KBM-7 (cell line): Measurements from ENCODE around the gene ABR.
"Not testable (repeated sequence)": the region's sequence is repeated elsewhere in the genome, so short reads cannot be mapped to it uniquely, and the experiment has no call there.

Experiments used
- DNase-seq: peaks from one replicate; pipeline ENCODE4 v3.0.0-alpha.2; 2015
- in situ Hi-C: fragments of 300-500 bp; cut with MboI; formaldehyde crosslinking; loops from 2 replicates; pipeline ENCODE4 v1.14.3; 2020; ENCODE audit warnings: low sequenced_read_pairs, low pct_unique_long_range_greater_than_20kb, mixed read lengths

The ABR gene

DNA sequence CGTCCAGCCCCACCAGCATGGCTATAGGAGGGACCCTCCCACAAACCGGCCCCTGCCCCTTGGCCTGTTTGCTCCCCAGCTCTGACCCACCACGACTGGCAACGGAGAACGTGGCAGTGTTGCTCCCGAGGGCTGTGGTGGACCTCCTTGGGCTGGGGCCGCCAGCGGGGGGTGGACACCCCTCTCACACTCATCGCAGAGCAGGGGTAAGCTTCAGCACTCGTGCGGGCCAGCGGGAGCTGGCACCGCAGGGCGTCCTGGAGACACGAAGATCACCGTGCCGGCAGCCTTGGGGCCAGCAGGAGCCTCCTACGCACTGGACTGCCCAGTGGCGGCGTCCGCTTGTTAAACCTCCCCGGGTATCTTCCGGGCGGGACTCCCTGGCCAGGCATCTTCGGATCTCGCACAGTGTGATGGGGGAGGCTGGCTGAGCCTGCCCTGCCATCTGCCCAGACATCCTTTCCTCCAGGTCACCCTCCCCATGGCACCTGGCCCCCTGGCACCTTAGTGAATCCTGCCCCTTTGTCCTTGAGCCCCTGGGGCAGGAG is 53.5 kb downstream of the ABR start:
- in situ Hi-C loops, result no loop called here

DNA sequence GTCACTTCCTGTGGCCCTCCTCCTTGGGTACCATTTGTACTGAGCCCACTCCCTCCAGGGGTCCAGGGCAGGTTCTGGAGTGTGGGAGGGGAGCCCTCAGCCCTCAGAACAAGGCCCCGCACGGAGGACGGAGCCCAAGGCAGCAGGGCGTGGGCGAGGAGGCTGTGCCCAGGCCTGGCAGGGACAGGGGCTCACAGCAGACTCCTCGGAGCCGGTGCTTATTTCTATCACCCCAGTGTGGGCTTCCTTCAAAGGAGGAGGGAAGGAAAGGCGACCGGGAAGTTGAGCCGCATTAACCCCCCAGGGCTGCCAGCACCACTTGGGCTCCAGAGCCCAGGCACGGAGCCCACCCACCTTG is 54.0 kb downstream of the ABR start:
- no peak for DNase-seq
- in situ Hi-C loops, result no loop called here

More for the DNA sequence above, 53.5 kb downstream of the ABR start:
- DNase-seq, result no peak

DNA sequence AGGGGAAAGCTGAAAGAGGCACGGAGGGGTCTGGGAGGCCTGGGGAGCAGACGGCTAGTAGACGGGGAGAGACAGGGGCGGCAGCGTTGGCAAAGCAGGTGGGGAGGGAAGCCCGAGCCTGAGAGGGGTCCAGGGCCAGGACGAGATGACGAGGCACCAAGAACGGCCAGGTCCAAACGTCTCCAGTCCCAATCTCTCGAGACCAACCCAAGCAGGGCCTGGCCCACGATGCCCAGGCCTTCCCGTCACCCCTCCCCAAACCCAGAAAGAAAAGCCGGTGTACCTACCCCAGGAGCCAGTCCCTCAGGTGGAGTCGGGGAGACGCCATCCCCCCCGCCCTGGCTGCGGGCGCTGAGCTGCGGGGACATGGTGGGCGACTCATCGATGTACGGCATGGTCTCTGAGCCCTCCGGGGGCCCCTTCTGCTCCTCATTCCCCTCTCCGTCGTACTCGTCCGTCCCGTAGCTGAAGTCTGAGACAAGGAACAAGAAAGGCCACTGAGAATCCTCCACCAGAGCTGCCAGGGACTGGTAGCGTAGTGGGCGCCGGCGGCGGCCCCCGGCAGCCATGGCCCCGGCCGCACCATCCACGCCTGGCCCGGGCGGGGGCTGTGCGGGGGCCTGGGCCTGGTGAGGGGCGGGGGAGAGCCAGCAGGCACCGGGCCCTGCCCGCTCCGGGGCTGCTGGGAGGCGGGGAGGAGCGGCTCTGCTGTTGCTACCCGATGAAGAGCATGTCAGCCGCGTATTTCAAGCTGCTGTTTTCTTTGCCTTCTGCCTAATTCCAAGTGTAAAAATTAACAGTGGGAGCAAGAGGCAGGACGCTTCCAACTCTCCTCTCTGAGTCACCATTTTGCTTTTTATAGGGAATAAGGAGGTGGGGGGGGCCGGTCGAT is 54.6 kb downstream of the ABR start:
- in situ Hi-C loops, result no loop called here
- DNase-seq, result no peak

DNA sequence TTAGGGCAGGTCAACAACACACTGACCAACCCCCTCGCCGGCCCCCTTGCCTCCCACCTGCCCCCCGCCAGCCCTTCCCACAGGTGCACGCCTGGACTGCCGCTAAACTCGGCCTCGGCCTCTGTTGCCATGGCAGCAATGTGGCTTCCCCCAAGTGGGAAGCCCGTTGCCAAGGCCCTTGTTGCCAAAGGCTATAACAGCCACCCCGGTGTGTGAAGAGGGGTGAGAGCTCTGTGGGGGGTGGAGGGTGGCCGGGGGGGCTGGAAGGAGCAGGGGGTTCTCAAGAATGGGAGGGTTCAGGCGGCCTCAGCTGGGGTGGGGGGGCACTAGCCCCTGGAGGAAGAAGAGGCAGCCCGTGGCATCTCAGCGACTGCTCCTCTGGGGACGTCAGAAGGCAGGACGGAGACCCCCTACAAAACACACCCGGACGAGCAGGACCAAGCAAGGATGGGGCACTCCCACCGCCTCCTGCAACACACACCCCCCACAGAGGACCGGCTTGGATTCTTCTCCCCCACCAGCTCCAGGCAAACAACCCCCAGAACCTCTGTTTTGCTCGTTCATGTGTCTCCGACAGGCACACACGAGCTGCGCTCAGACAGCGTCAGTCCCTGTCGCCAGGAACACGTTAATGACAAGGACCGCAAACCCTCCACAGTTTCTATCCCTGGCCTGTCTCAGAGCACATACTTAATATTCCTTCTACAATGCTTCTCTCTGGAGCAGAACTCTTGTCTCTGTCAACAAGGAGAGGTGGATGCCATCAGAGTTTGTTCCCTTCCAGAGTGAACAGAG is 55.7 kb downstream of the ABR start:
- in situ Hi-C loops, result no loop called here
- DNase-seq, result no peak

DNA sequence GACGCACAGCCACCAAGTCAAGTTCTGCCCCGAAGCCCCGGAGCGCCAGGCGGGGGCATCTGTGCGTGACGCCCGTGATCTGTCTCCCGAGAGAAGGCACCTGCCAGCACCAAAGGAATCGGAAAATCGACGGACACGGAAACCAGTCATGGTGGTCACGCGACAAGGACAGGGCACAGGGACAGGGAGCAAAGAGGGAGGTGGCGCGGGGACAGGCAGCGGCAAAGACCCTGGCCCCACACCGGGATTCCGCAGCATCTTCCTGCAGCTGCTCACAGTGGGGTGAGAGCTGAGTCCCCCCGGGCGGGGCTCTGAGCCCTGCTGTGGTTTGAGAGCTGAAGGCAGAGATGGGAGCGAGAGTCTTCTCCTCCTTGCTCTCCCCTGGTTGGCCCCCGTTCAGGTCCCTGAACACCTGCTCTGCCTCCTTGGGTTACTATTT is 56.4 kb downstream of the ABR start:
- DNase-seq, result no peak
- in situ Hi-C loops, result no loop called here

DNA sequence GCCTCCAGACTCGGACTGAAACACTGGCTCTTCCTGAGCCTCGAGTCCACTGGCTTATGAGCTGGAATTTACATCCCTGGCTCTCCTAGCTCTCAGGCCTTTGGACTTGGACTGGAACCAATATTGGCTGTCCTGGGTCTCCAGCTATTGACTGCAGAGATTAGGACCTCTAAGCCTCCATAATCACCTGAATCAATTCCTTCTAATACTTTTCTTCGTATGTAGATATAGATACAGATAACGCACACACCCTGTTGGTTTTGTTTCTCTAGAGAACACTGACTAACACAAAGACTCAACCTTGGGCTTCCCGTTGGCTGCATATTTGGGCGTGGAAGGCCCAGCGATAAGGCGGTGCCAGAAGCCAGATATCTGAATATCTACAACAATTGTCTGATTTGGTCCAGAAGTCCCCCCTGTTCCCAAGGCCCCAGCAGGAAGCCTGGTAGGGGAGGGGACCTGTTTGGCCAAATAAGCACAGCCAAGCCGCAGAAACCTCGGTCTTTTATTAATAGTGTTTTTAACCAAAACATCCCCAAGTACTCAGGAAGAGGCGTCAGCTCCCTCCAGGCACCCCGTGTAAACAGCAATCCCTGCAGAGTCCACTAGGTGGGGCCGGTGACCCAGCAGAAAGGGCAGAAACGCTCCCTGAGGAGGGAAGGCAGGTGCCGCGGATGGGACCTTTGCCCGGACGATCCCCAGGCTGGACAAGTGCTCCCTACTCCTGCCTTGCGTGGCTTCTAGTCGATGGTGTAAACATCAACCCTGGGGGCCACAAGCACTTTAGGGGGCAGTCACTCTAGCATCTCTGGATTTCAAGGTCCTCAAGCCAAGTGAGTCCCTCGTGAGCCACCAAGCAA is 57.0 kb downstream of the ABR start:
- in situ Hi-C loops, result no loop called here
- DNase-seq, result peak; percentile 81

DNA sequence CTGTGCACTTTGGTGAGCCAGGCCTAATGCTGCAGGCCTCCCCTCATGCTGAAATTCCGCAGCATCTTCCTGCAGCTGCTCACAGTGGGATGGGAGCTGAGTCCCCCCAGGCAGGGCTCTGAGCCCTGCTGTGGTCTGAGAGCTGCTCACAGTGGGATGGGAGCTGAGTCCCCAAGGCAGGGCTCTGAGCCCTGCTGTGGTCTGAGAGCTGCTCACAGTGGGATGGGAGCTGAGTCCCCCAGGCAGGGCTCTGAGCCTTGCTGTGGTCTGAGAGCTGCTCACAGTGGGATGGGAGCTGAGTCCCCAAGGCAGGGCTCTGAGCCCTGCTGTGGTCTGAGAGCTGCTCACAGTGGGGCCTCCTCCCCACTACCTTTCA is 58.4 kb downstream of the ABR start:
- in situ Hi-C loops, DNase-seq: not testable (repeated sequence)

DNA sequence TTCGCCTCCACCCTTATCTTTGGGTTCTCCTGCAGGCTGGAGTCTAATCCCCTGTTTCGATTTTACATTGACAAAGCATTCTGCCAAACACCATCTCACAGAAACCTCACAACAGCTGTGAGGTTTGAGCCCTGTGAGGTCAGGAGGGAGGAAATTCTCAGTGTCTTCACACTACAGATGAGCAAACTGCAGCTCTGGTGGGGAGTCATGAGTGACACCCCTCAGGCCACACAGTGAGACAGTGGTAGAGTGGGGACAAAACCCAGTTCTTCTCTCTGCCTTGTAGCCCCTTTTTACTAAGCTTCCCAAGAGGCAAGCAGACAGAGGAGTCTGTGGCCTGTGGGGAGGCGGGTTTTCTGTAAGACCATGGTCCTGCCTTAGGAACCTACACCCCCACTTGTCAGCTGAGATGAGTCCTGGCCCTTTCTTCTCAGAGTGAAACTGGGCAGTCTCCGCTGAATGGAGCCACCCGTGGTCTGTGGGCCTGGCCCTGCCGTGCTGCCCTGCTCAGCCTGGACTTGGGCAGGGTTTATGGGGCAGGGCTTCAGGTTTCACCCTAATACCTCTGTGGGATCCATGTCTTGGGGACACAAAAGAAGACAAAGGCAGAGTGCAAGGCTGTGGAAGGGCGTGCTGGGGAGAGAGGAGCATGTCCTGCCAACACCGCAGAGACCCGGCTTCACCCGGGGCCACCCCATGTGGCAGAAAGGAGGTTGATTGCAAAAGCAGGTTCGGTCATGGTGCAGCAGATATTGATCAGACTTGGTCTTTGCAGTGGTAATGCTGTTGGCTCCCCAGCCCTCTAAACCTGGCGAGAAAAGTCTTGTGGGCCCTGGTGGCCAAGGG is 59.0 kb downstream of the ABR start:
- in situ Hi-C loops, result no loop called here

DNA sequence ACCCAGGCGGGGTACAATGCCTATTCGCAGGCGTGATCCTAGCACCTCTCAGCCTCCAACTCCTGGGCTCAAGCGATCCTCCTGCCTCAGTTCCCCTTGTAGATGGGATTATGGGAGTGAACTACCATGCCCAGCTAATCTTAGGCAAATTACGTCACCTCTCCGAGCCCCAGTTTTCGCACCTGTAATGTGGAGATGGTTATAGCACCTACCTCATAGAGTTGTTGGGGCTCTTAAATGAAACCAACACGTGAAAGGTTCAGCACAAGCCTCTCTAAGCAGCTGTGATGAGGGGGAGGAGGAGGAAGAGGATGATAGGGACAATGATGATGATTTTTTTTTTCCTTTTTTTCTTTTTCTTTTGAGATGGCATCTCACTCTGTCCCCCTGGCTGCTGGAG is 59.9 kb downstream of the ABR start:
- no peak for DNase-seq
- in situ Hi-C loops, result no loop called here

More for the DNA sequence above, 59.0 kb downstream of the ABR start:
- no peak for DNase-seq

DNA sequence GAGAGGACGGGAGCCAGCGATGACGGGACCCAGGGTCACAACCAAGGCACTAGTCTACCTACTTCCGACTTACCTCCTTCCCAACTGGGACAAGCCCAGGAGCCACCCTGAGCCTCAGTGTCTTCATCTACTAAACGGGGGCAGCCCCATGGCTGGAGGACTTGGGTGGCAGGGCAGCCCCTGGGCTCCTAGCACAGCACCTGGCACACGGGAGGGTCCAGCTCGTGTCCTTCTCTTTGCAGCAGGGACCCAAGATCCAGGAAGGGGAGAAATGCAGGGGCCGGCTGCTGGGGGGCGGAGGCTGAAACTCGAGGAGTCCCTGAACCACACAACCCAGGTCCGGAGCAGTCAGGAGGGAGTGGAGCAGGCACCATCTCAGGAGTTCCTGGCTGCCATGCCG is 63.2 kb downstream of the ABR start:
- in situ Hi-C loops, result no loop called here
- no peak for DNase-seq

DNA sequence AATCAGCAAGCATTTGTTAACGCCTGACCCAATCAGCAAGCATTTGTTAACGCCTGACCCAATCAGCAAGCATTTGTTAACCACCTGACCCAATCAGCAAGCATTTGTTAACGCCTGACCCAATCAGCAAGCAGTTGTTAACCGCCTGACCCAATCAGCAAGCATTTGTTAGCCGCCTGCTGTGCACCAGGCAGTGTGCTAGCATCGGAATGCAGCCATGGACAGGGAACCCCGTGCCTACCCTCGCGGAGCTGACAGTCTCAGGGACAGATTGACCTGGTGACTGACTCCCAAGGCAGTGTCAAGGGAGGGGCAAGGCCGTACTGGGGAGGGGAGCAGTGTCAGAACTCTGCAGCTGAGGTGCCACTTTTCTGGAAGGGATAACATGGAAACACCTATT is 66.9 kb downstream of the ABR start:
- in situ Hi-C loops, result no loop called here

DNA sequence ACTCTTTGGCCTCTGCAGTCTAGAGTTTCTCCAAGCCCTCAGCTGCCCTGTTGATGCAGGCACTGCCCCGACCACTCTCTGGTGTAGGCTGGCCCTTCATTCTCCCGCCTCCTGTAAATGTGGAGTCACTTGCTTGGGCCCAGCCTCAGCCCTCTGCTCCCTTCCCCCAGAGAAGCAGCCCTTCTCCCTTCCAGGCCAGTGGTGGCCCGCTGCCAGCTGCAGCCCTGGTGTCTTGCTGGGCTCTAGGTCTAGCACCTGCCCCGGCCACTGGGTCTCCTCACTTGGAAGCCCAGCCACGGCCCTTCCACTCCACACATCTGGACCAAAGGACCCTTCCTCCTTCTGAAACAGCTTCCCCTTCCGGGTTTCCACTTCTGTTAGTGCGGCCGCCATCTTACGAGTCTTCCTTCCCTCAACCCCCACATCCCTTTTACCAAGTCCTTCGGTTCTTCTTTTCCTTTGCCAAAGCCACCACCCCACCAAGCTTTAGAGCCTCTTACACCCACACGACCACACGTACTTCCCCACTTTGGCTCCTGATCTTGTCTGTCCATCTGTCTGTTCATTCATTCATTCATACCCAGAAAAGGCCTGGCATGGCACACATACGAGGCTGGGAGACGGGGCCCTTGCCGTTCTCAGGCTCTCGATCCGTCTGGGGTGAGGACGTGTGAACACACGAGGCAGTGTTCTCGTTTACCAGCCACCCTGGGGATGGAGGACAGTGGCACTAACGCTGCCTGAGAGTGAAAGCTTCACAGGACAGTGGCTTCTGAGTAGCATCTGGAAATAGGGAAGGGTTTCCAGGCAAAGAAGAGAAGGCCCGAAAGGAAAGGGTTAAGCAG is 68.0 kb downstream of the ABR start:
- in situ Hi-C loops, result no loop called here
- peak; percentile 69 for DNase-seq

More for the DNA sequence above, 66.9 kb downstream of the ABR start:
- no peak for DNase-seq

DNA sequence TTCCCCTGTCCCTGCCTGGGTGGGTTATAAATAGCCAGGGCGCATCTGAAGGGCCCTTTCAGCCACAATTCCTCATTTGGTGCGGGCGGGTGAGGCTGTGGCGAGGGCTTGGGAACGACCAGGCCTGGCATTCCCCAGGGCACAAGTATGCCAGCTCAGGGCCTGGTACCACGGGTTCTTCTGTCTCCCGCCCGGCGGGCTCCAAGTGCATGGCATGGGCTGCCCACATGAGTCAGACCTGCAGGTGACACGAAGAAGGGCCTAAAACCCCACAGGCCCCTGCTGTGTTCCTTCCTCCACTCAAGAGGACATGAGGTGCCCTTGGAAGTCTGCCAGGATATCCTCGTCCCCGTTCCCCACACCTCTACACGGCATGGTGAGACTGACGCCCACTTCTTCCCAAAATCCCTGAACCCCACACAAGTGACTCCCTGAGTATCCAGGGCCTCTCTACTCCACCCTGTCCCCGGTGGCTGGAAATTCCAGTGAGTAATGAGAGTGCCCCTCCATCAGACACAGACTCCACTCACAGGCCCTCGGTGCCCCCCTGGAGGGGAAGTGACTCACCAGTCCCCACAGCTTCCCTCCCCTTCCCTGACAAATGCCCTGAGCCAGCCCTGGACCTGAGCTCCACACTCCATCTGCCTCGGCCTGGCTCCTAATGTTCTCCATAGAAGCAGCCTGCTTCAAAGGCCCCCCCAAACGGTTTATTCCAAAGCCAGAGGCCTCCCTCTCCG is 68.8 kb downstream of the ABR start:
- in situ Hi-C loops, result no loop called here
- DNase-seq, result peak; percentile 77

DNA sequence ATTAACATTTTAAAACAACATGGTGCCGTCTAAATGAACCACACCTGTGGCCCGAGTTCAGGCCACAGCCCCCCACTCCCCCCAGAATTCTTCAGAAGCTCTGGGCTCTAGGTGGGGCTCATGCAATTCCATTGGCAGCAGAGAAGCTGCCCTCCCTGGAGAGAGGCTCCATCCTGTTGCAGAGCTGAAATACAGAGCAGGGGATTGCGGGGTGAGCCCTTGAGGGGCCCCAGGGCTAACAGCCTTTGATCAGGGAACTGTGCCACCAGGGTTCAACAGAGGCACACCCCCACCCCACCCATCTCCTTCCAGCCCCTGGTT is 69.3 kb downstream of the ABR start:
- DNase-seq, result no peak
- in situ Hi-C loops, result no loop called here

DNA sequence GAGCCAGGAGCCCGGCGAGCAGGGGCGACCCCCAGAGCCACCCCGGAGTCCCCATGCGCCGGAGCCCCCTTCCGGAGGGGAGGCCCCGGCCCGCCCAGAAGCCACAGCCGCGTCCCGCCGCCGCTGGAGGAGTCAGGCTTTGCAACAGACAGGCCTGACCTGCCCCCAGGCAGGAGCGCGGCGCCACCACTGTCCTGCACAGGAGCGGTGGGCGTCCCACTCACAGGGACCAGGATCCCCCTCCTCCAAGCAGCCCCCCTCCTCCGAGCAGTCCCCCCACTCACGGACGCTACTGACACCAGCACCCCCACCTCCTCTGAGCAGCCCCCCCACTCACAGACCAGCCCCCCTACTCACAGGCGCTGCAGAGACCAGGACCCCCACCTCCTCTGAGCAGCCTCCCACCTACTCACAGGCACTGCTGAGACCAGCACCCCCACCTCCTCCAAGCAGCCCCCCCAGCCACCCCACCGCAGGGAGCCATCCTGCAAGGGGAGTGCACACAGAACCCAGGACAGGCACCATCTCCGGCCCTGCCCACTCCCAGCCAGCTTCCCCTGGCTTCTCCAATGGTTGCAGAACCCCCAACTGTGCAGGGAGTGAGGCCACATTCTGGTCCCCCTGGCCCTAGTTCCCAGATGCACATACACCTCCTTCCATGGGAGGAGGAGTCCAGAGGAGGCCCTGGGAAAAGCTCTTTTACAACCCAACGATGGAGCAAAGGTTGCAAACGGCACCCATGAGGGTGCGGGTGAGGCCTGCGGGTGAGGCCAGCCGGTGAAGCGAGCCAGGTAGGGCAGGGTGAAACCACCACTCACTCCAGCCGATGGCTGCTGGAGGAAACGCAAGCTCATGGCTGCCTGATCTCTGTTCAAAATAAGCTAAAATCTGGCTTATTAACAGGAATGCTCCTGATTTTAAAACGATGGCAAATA is 69.9 kb downstream of the ABR start:
- in situ Hi-C loops, result no loop called here
- DNase-seq, result no peak
